Fibroblast of skin of left biceps (primary cell): ENCODE data around the gene DNM1.
"Not testable (repeated sequence)": the region's sequence is repeated elsewhere in the genome, so short reads cannot be mapped to it uniquely, and the experiment has no call there.

Experiments
- DNase-seq, 2 experiments: peaks; one replicate each; pipeline ENCODE4 v3.0.0-alpha.2; 2013; ENCODE audit warnings: low read depth in 2 of 2

Gene DNM1

GRCh38 chr9:128224877-128225276, 21.7 kb downstream of the DNM1 start:
- DNase-seq = no peak

- no peak for DNase-seq
These were observed 22.7 kb downstream of the DNM1 start for GRCh38 chr9:128225770-128226411.

- DNase-seq = no peak
These were observed 23.2 kb downstream of the DNM1 start for GRCh38 chr9:128226412-128226801.

GRCh38 chr9:128230897-128231296, 27.7 kb downstream of the DNM1 start:
- DNase-seq = not testable (repeated sequence)

- DNase-seq = no peak
These were observed 28.7 kb downstream of the DNM1 start for GRCh38 chr9:128231638-128232527.

GRCh38 chr9:128232528-128233428, 29.6 kb downstream of the DNM1 start:
- DNase-seq = no peak

GRCh38 chr9:128233817-128234406, 30.7 kb downstream of the DNM1 start:
- no peak for DNase-seq

- DNase-seq = no peak
These were observed 38.9 kb downstream of the DNM1 start for GRCh38 chr9:128242124-128242523.

GRCh38 chr9:128242828-128243214, 39.6 kb downstream of the DNM1 start:
- DNase-seq = no peak

- DNase-seq = peak; percentile 62 to 65
These were observed 40.2 kb downstream of the DNM1 start for GRCh38 chr9:128243215-128244018.

GRCh38 chr9:128244091-128244836, 41.1 kb downstream of the DNM1 start:
- no peak for DNase-seq

GRCh38 chr9:128244837-128245231, 41.7 kb downstream of the DNM1 start:
- DNase-seq = peak; percentile 88 to 89

- DNase-seq = peak; percentile 56 to 59
These were observed 42.4 kb downstream of the DNM1 start for GRCh38 chr9:128245421-128246151.

GRCh38 chr9:128246471-128246870, 43.3 kb downstream of the DNM1 start:
- no peak for DNase-seq

- no peak for DNase-seq
These were observed 44.1 kb downstream of the DNM1 start for GRCh38 chr9:128247226-128247803.

GRCh38 chr9:128249558-128249907, 46.4 kb downstream of the DNM1 start:
- no peak for DNase-seq

- DNase-seq = no peak
These were observed 47.0 kb downstream of the DNM1 start for GRCh38 chr9:128249908-128250838.
